Measurements from ENCODE around the gene AOPEP.

GRCh38 chr9:94809778-94810177, 83.3 kb downstream of the AOPEP start:
- TF ChIP-seq POLR2A (IDR thresholded peaks at IDR 0.05; ENCODE audit: low read depth, low read length) (no peak), POLR2AphosphoS5 (IDR thresholded peaks at IDR 0.05; ENCODE audit: low read depth, low read length) (no peak), PAX5 (IDR thresholded peaks at IDR 0.05; ENCODE audit: insufficient read depth, low read length, severe bottlenecking) (no peak), TAF1 (IDR thresholded peaks at IDR 0.05; ENCODE audit: low read depth, low read length) (no peak), SPI1 (IDR thresholded peaks at IDR 0.05; ENCODE audit: low read depth, low read length) (no peak), POU2F2 (IDR thresholded peaks at IDR 0.05; ENCODE audit: low read depth, low read length) (no peak)

All from GM12891 (cell line).